ENCODE data around the gene MACROD2.

DNA sequence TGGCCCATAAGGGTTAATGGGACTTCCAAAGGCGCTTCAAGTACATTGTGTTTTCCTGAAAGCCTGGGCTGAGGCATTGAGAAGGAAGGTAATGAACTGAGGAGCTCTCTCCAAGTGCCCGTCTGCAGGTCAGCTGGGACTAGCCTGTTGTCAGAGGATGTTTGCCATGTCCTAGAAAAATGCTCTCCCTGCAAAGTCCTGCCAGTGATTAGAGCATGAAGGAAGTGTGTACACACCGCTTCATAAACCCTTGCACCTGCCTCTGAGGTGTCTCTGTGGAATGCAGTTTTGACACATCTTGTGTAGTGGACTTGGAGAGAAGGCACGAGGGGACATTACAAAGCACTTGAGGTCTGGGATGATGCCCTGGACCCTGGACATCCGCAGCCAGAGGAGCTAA is 2071.3 kb downstream of the MACROD2 start:
- no peak for TF ChIP-seq SUZ12 (IDR thresholded peaks at IDR 0.05; ENCODE audit: extremely low read depth, insufficient read depth, insufficient read length)
- TF ChIP-seq ZNF274 (IDR thresholded peaks at IDR 0.05; ENCODE audit: low read depth, low read length) = no peak
- TF ChIP-seq YY1 (IDR thresholded peaks at IDR 0.05; ENCODE audit: insufficient read depth, insufficient read length) = no peak
